ENCODE results near the gene POMT2. TPM values are rescaled to one million over a fixed set of nuclear protein-coding genes. Genes with fewer than 3 reads are reported as not detected.

POMT2 gene
- total RNA-seq, 2 donors from 2014 or later: 8.8 to 11.4 TPM

GRCh38 chr14:77265561-77266335 lies 54.9 kb downstream of the POMT2 start:
- no peaks in the 10 kb centered on the region for H3K9me3 ChIP-seq (ENCODE audit: control insufficient read depth, low read length, poor library complexity, severe bottlenecking)
- H3K27me3 Mint-ChIP-seq: peaks cover 63% of the 10 kb centered on the region
- ATAC-seq (no peak), DNase-seq (no peak)
- H3K4me3 Mint-ChIP-seq: no peak overlapping the region
- H3K36me3 Mint-ChIP-seq (ENCODE audit: low read depth): peaks cover 3% of the 10 kb centered on the region
- H3K4me1 Mint-ChIP-seq: peaks cover 10% of the 10 kb centered on the region
- H3K27ac Mint-ChIP-seq: no peak overlapping the region

GRCh38 chr14:77265187-77265515 lies 55.5 kb downstream of the POMT2 start:
- DNase-seq: no peak
- Mint-ChIP-seq H3K27ac (no peak overlapping the region), H3K27me3 (peaks cover 64% of the 10 kb centered on the region), H3K4me1 (peaks cover 10% of the 10 kb centered on the region), H3K4me3 (no peak overlapping the region), H3K36me3 (ENCODE audit: low read depth) (peaks cover 3% of the 10 kb centered on the region)
- no peaks in the 10 kb centered on the region for H3K9me3 ChIP-seq (ENCODE audit: control insufficient read depth, low read length, poor library complexity, severe bottlenecking)
- no peak for ATAC-seq

- Mint-ChIP-seq H3K27me3 (peaks cover 62% of the 10 kb centered on the region), H3K4me1 (peaks cover 10% of the 10 kb centered on the region), H3K36me3 (ENCODE audit: low read depth) (peaks cover 2% of the 10 kb centered on the region), H3K27ac (no peak overlapping the region), H3K4me3 (no peak overlapping the region)
- ATAC-seq (no peak), DNase-seq (no peak)
- H3K9me3 ChIP-seq (ENCODE audit: control insufficient read depth, low read length, poor library complexity, severe bottlenecking): no peaks in the 10 kb centered on the region
Measured at GRCh38 chr14:77264466-77265186, 56.1 kb downstream of the POMT2 start.

- Mint-ChIP-seq H3K27me3 (peaks cover 61% of the 10 kb centered on the region), H3K36me3 (ENCODE audit: low read depth) (peaks cover 2% of the 10 kb centered on the region), H3K4me1 (peaks cover 10% of the 10 kb centered on the region), H3K27ac (no peak overlapping the region), H3K4me3 (no peak overlapping the region)
- H3K9me3 ChIP-seq (ENCODE audit: control insufficient read depth, low read length, poor library complexity, severe bottlenecking): no peaks in the 10 kb centered on the region
- ATAC-seq (no peak), DNase-seq (no peak)
Measured at GRCh38 chr14:77260631-77261030, 60.1 kb downstream of the POMT2 start.

- no peaks in the 10 kb centered on the region for H3K9me3 ChIP-seq (ENCODE audit: control insufficient read depth, low read length, poor library complexity, severe bottlenecking)
- DNase-seq: no peak
- peaks cover 61% of the 10 kb centered on the region for H3K27me3 Mint-ChIP-seq
- no peak for ATAC-seq
- peaks cover 2% of the 10 kb centered on the region for H3K36me3 Mint-ChIP-seq (ENCODE audit: low read depth)
- H3K4me3 Mint-ChIP-seq: no peak overlapping the region
- peaks cover 10% of the 10 kb centered on the region for H3K4me1 Mint-ChIP-seq
- no peak overlapping the region for H3K27ac Mint-ChIP-seq
Measured at GRCh38 chr14:77260199-77260598, 60.5 kb downstream of the POMT2 start.

GRCh38 chr14:77259025-77259715 lies 61.5 kb downstream of the POMT2 start:
- H3K27ac Mint-ChIP-seq: no peak overlapping the region
- no peaks in the 10 kb centered on the region for H3K9me3 ChIP-seq (ENCODE audit: control insufficient read depth, low read length, poor library complexity, severe bottlenecking)
- peaks cover 2% of the 10 kb centered on the region for H3K36me3 Mint-ChIP-seq (ENCODE audit: low read depth)
- no peak overlapping the region for H3K4me3 Mint-ChIP-seq
- DNase-seq: no peak
- no peak for ATAC-seq
- H3K4me1 Mint-ChIP-seq: peaks cover 10% of the 10 kb centered on the region
- H3K27me3 Mint-ChIP-seq: peaks cover 57% of the 10 kb centered on the region

GRCh38 chr14:77258566-77258965 lies 62.1 kb downstream of the POMT2 start:
- H3K27ac Mint-ChIP-seq: no peak overlapping the region
- H3K4me1 Mint-ChIP-seq: peaks cover 6% of the 10 kb centered on the region

GRCh38 chr14:77257700-77258099 lies 63.0 kb downstream of the POMT2 start:
- Mint-ChIP-seq H3K27ac (no peak overlapping the region), H3K36me3 (ENCODE audit: low read depth) (peaks cover 2% of the 10 kb centered on the region), H3K4me3 (no peak overlapping the region), H3K27me3 (peaks cover 56% of the 10 kb centered on the region), H3K4me1 (peaks cover 2% of the 10 kb centered on the region)
- ATAC-seq: no peak
- no peak for DNase-seq
- H3K9me3 ChIP-seq (ENCODE audit: control insufficient read depth, low read length, poor library complexity, severe bottlenecking): no peaks in the 10 kb centered on the region

More at GRCh38 chr14:77258566-77258965, 62.1 kb downstream of the POMT2 start:
- DNase-seq (no peak), ATAC-seq (no peak)
- Mint-ChIP-seq H3K4me3 (no peak overlapping the region), H3K27me3 (peaks cover 57% of the 10 kb centered on the region), H3K36me3 (ENCODE audit: low read depth) (peaks cover 2% of the 10 kb centered on the region)
- H3K9me3 ChIP-seq (ENCODE audit: control insufficient read depth, low read length, poor library complexity, severe bottlenecking): no peaks in the 10 kb centered on the region

GRCh38 chr14:77256694-77257093 lies 64.0 kb downstream of the POMT2 start:
- Mint-ChIP-seq H3K4me3 (no peak overlapping the region), H3K4me1 (peaks cover 2% of the 10 kb centered on the region), H3K36me3 (ENCODE audit: low read depth) (peaks cover 2% of the 10 kb centered on the region), H3K27ac (no peak overlapping the region), H3K27me3 (peaks cover 47% of the 10 kb centered on the region)
- DNase-seq (no peak), ATAC-seq (no peak)
- H3K9me3 ChIP-seq (ENCODE audit: control insufficient read depth, low read length, poor library complexity, severe bottlenecking): no peaks in the 10 kb centered on the region

- no peaks in the 10 kb centered on the region for H3K4me1 Mint-ChIP-seq
- peaks cover 28% of the 10 kb centered on the region for H3K27me3 Mint-ChIP-seq
- no peaks in the 10 kb centered on the region for H3K9me3 ChIP-seq (ENCODE audit: control insufficient read depth, low read length, poor library complexity, severe bottlenecking)
- no peak overlapping the region for H3K27ac Mint-ChIP-seq
- no peak for ATAC-seq
- no peaks in the 10 kb centered on the region for H3K36me3 Mint-ChIP-seq (ENCODE audit: low read depth)
- no peak for DNase-seq
- no peak overlapping the region for H3K4me3 Mint-ChIP-seq
Measured at GRCh38 chr14:77253333-77254190, 67.1 kb downstream of the POMT2 start.

GRCh38 chr14:77251870-77252269 lies 68.8 kb downstream of the POMT2 start:
- ATAC-seq: no peak
- Mint-ChIP-seq H3K4me3 (no peak overlapping the region), H3K36me3 (ENCODE audit: low read depth) (no peaks in the 10 kb centered on the region), H3K27me3 (peaks cover 25% of the 10 kb centered on the region), H3K4me1 (no peaks in the 10 kb centered on the region), H3K27ac (no peak overlapping the region)
- H3K9me3 ChIP-seq (ENCODE audit: control insufficient read depth, low read length, poor library complexity, severe bottlenecking): no peaks in the 10 kb centered on the region
- DNase-seq: no peak

- no peak overlapping the region for H3K27ac Mint-ChIP-seq
- no peak for DNase-seq
- no peaks in the 10 kb centered on the region for H3K4me1 Mint-ChIP-seq
- H3K9me3 ChIP-seq (ENCODE audit: control insufficient read depth, low read length, poor library complexity, severe bottlenecking): no peaks in the 10 kb centered on the region
- no peak overlapping the region for H3K4me3 Mint-ChIP-seq
- H3K27me3 Mint-ChIP-seq: peaks cover 19% of the 10 kb centered on the region
- no peaks in the 10 kb centered on the region for H3K36me3 Mint-ChIP-seq (ENCODE audit: low read depth)
- no peak for ATAC-seq
Measured at GRCh38 chr14:77250927-77251326, 69.8 kb downstream of the POMT2 start.

- H3K9me3 ChIP-seq (ENCODE audit: control insufficient read depth, low read length, poor library complexity, severe bottlenecking): no peaks in the 10 kb centered on the region
- Mint-ChIP-seq H3K27me3 (peaks cover 14% of the 10 kb centered on the region), H3K4me1 (no peaks in the 10 kb centered on the region), H3K27ac (no peak overlapping the region), H3K36me3 (ENCODE audit: low read depth) (no peaks in the 10 kb centered on the region), H3K4me3 (no peak overlapping the region)
- ATAC-seq (no peak), DNase-seq (no peak)
Measured at GRCh38 chr14:77249286-77249685, 71.4 kb downstream of the POMT2 start.
